ENCODE results near the gene GDPGP1. TPM values are rescaled to one million over a fixed set of nuclear protein-coding genes. Genes with fewer than 3 reads are reported as not detected.

Gene GDPGP1
- polyA plus RNA-seq, 2 of the 4 experiments (the other 2 are of a cell fraction), result 4.4 to 5.7 TPM

- TF ChIP-seq FOXS1 (CRISPR knock-in tag; IDR thresholded peaks at IDR 0.05) (no peak), EHF (CRISPR knock-in tag; IDR thresholded peaks at IDR 0.05) (no peak), SREBF2 (IDR thresholded peaks at IDR 0.05) (no peak), USF2 (IDR thresholded peaks at IDR 0.05) (no peak), NPAS2 (CRISPR knock-in tag; IDR thresholded peaks at IDR 0.05; ENCODE audit: borderline replicate concordance) (no peak), RCOR1 (IDR thresholded peaks at IDR 0.05; ENCODE audit: low read depth, low read length) (no peak), HMGXB4 (CRISPR knock-in tag; IDR thresholded peaks at IDR 0.05; ENCODE audit: borderline replicate concordance) (no peak), EP300 (IDR thresholded peaks at IDR 0.05) (no peak; a peak in 1 of 5 replicates), MAX (IDR thresholded peaks at IDR 0.05) (no peak), JUNB (IDR thresholded peaks at IDR 0.05) (no peak), REST (IDR thresholded peaks at IDR 0.05) (no peak), PHF8 (IDR thresholded peaks at IDR 0.05; ENCODE audit: borderline replicate concordance, low read depth) (peak; percentile 16; the same call in 1 of the 2 replicates), HES2 (IDR thresholded peaks at IDR 0.05) (no peak), HOXB5 (CRISPR knock-in tag; IDR thresholded peaks at IDR 0.05) (no peak)
These were observed 32.7 kb upstream of the GDPGP1 start, which contains the start of gene SEMA4B (continued) for GRCh38 chr15:90201130-90201943.

- ChIA-PET CTCF (interaction anchor here (1.2 to 36.4 kb wide), 7 partner anchors 10 to 281 kb away, joined by 3 to 732 read pairs (median 13); partner anchors contain the start of genes CIB1 and GDPGP1), POLR2A (interaction anchor here (0.7 to 2.9 kb wide), 7 partner anchors 10 to 64 kb away, joined by 3 to 22 read pairs (median 12); partner anchors contain the start of genes CIB1, GDPGP1 and NGRN)
- no peak for FAIRE-seq
- DNase-seq (ENCODE audit: low read depth in 1 of 2, low spot score in 1 of 2), result no peak
- H3K9me3 ChIP-seq, result no peaks in the 10 kb centered on the region
- peak; percentile 39 to 63; a peak in 5 of 6 replicates for ATAC-seq
- peaks cover 38% of the 10 kb centered on the region for H3K4me1 ChIP-seq
- TF ChIP-seq ZC3H11A (IDR thresholded peaks at IDR 0.05) (no peak), ZNF302 (CRISPR knock-in tag; IDR thresholded peaks at IDR 0.05) (no peak), EHF (CRISPR knock-in tag; IDR thresholded peaks at IDR 0.05) (no peak), NR3C1 (IDR thresholded peaks at IDR 0.05) (no peak), CBX2 (IDR thresholded peaks at IDR 0.05; ENCODE audit: borderline replicate concordance, low read depth) (no peak), PBX3 (IDR thresholded peaks at IDR 0.05) (no peak), SREBF2 (IDR thresholded peaks at IDR 0.05) (no peak), SMC3 (IDR thresholded peaks at IDR 0.05) (no peak), HDAC2 (IDR thresholded peaks at IDR 0.05) (no peak), HEYL (CRISPR knock-in tag; IDR thresholded peaks at IDR 0.05) (no peak), HES2 (IDR thresholded peaks at IDR 0.05) (no peak), FOSB (CRISPR knock-in tag; IDR thresholded peaks at IDR 0.05) (no peak), RAD21 (conservative IDR thresholded peaks at IDR 0.05 in 1 of 2, IDR thresholded peaks at IDR 0.05 in 1 of 2) (no peak)
- peak overlapping the region; percentile 90 to 98 for H3K27ac ChIP-seq
- peak overlapping the region; percentile 80 for H3K4me3 ChIP-seq
- peak overlapping the region; percentile 85 for H3K4me2 ChIP-seq
- WGBS (ENCODE audit: missing lambda C conversion rate), result 6% methylated on average over 25 of the region's 25 CpGs
These were observed 32.0 kb upstream of the GDPGP1 start for GRCh38 chr15:90201944-90202375.
